H1 (cell line): Measurements from ENCODE around the gene OLFM1. TPM values are rescaled to one million over a fixed set of nuclear protein-coding genes. Genes with fewer than 3 reads are reported as not detected.

Experiments
- CTCF ChIA-PET: fragments of 300-600 bp; sonication (Branson Sonifier 250); formaldehyde crosslinking; loops from one replicate; lab custom pipeline; 2021; ENCODE audit not compliant: partially characterized antibody; lab: Charles Lee
- POLR2A ChIA-PET: fragments of 300-600 bp; sonication (Branson Sonifier 250); formaldehyde crosslinking; loops from one replicate; lab custom pipeline; 2021; ENCODE audit warnings: inconsistent platforms; ENCODE audit not compliant: partially characterized antibody; lab: Charles Lee
- DNase-seq, 2 experiments: peaks; one replicate each; pipeline versions ENCODE4 v3.0.0 to v3.0.0-alpha.2; 2010 to 2022; ENCODE audit warnings: low spot score in 2 of 2, low read depth in 1 of 2, mixed read lengths in 1 of 2
- FAIRE-seq: peaks from 2 replicates; lab custom pipeline; 2011; peaks lifted over from hg19 to GRCh38; lab: Jason Lieb, UNC
- H2AFZ ChIP-seq: 2 replicates; pipeline ENCODE4 v1.8.1; 2012; ENCODE audit warnings: low read length, inconsistent platforms
- H2AK5ac ChIP-seq: 2 replicates; pipeline ENCODE4 v1.6.1; 2013; ENCODE audit warnings: low read depth, low read length
- H2BK120ac ChIP-seq: replicated peaks from 2 replicates; pipeline ENCODE3; 2013; ENCODE audit warnings: low read depth, low read length, inconsistent platforms
- H2BK12ac ChIP-seq: 2 replicates; pipeline ENCODE4 v1.6.1; 2013; ENCODE audit warnings: low read depth, low read length
- H2BK15ac ChIP-seq: 2 replicates; pipeline ENCODE4 v1.6.1; 2013; ENCODE audit warnings: low read length
- H2BK20ac ChIP-seq: 2 replicates; pipeline ENCODE4 v1.6.1; 2013; ENCODE audit warnings: low read length
- H2BK5ac ChIP-seq: 2 replicates; pipeline ENCODE4 v1.6.1; 2013; ENCODE audit warnings: low read depth, low read length
- H3K14ac ChIP-seq: 2 replicates; pipeline ENCODE4 v1.6.1; 2013; ENCODE audit warnings: inconsistent platforms; ENCODE audit not compliant: insufficient read length
- H3K18ac ChIP-seq: 2 replicates; pipeline ENCODE4 v1.6.1; 2013; ENCODE audit warnings: low read length; ENCODE audit errors: extremely low read depth
- H3K23ac ChIP-seq: 2 replicates; pipeline ENCODE4 v1.6.1; 2013; ENCODE audit warnings: inconsistent platforms; ENCODE audit not compliant: insufficient read length
- H3K23me2 ChIP-seq: 2 replicates; pipeline ENCODE4 v1.6.1; 2013; ENCODE audit warnings: low read depth, low read length
- H3K27ac ChIP-seq: 2 replicates; pipeline ENCODE4 v1.6.1; 2011; ENCODE audit warnings: low read depth, low read length, inconsistent platforms
- H3K27me3 ChIP-seq, 4 experiments: replicated peaks in 1 of 4; 1 replicate in 1 of 4; 2 replicates in 3 of 4; pipeline versions ENCODE4 v1.6.1 to v1.8.1; 2011 to 2013; ENCODE audit warnings: low read length in 3 of 4, mild to moderate bottlenecking in 3 of 4, inconsistent platforms in 2 of 4, mixed read lengths in 2 of 4, moderate library complexity in 1 of 4; ENCODE audit not compliant: control insufficient read depth in 3 of 4, insufficient read depth in 3 of 4; ENCODE audit errors: extremely low read depth in 1 of 4
- H3K36me3 ChIP-seq, 4 experiments: 2 replicates each; pipeline versions ENCODE4 v1.6.1 to v1.8.1; 2011 to 2013; ENCODE audit warnings: mild to moderate bottlenecking in 4 of 4, low read length in 3 of 4, moderate library complexity in 2 of 4, control low read depth in 1 of 4, inconsistent platforms in 1 of 4; ENCODE audit not compliant: insufficient read depth in 4 of 4, control insufficient read depth in 2 of 4
- H3K4ac ChIP-seq: replicated peaks from 2 replicates; pipeline ENCODE3; 2013; ENCODE audit warnings: low read length, low read depth, mixed read lengths, inconsistent platforms; ENCODE audit not compliant: insufficient read length
- H3K4me1 ChIP-seq, 4 experiments: replicated peaks in 1 of 4; 1 replicate in 1 of 4; 2 replicates in 3 of 4; pipeline versions ENCODE4 v1.6.1 to v1.8.1; 2011 to 2013; ENCODE audit warnings: low read length in 3 of 4, inconsistent platforms in 2 of 4, mixed read lengths in 1 of 4; ENCODE audit not compliant: insufficient read depth in 4 of 4, control insufficient read depth in 3 of 4
- H3K4me2 ChIP-seq, 2 experiments: 2 replicates each; pipeline versions ENCODE4 v1.6.1 to v1.8.1; 2011 to 2013; ENCODE audit warnings: low read depth in 2 of 2, low read length in 2 of 2, control low read depth in 1 of 2, inconsistent platforms in 1 of 2, mild to moderate bottlenecking in 1 of 2; ENCODE audit not compliant: insufficient read depth in 1 of 2
- H3K4me3 ChIP-seq, 4 experiments: fragments of 200-600, 300-600 bp in 1 of 4; sonication (generic), shearing (Covaris generic), sonication (Bioruptor Twin) in 1 of 4; 2 replicates each; pipeline versions ENCODE4 v1.5.1 to v1.8.1; 2011 to 2016; ENCODE audit warnings: low read length in 4 of 4, low read depth in 3 of 4, control low read depth in 2 of 4, inconsistent platforms in 2 of 4, mild to moderate bottlenecking in 2 of 4, mixed read lengths in 1 of 4, moderate library complexity in 1 of 4; ENCODE audit not compliant: insufficient read depth in 2 of 4; ENCODE audit errors: extremely low read depth in 1 of 4
- H3K56ac ChIP-seq: replicated peaks from 2 replicates; pipeline ENCODE3; 2013; ENCODE audit warnings: low read depth, mild to moderate bottlenecking, mixed read lengths, low read length, inconsistent platforms; ENCODE audit not compliant: insufficient read length
- H3K79me1 ChIP-seq: 2 replicates; pipeline ENCODE4 v1.6.1; 2013; ENCODE audit warnings: low read depth, low read length, control low read depth
- H3K79me2 ChIP-seq, 2 experiments: 2 replicates each; pipeline versions ENCODE4 v1.6.1 to v1.8.1; 2012 to 2013; ENCODE audit warnings: low read length in 2 of 2, mild to moderate bottlenecking in 2 of 2, inconsistent platforms in 1 of 2; ENCODE audit not compliant: insufficient read depth in 2 of 2, control insufficient read depth in 1 of 2
- H3K9ac ChIP-seq, 4 experiments: replicated peaks in 1 of 4; 1 replicate in 1 of 4; 2 replicates in 3 of 4; pipeline versions ENCODE4 v1.6.1 to v1.8.1; 2011 to 2013; ENCODE audit warnings: low read depth in 3 of 4, low read length in 3 of 4, control low read depth in 2 of 4, mild to moderate bottlenecking in 2 of 4, moderate library complexity in 2 of 4, inconsistent platforms in 1 of 4; ENCODE audit errors: extremely low read depth in 1 of 4
- H3K9me3 ChIP-seq, 2 experiments: 2 replicates each; pipeline versions ENCODE4 v1.6.1 to v1.8.1; 2012 to 2013; ENCODE audit warnings: mild to moderate bottlenecking in 2 of 2, moderate library complexity in 2 of 2, control low read depth in 1 of 2, inconsistent platforms in 1 of 2, low read depth in 1 of 2, low read length in 1 of 2, mixed read lengths in 1 of 2; ENCODE audit not compliant: insufficient read depth in 2 of 2
- H4K20me1 ChIP-seq, 2 experiments: replicated peaks in 1 of 2; 2 replicates each; pipeline versions ENCODE3 to v1.8.1; 2011 to 2013; ENCODE audit warnings: inconsistent platforms in 2 of 2, low read length in 2 of 2, mild to moderate bottlenecking in 1 of 2; ENCODE audit not compliant: insufficient read depth in 2 of 2, control insufficient read depth in 1 of 2
- H4K5ac ChIP-seq: 2 replicates; pipeline ENCODE4 v1.6.1; 2013; ENCODE audit warnings: low read length, low read depth, mixed read lengths, inconsistent platforms; ENCODE audit not compliant: insufficient read length
- H4K8ac ChIP-seq: 2 replicates; pipeline ENCODE4 v1.8.0; 2013; ENCODE audit warnings: mild to moderate bottlenecking, moderate library complexity, low read length, inconsistent platforms; ENCODE audit not compliant: insufficient read depth; ENCODE audit errors: extremely low read depth
- H4K91ac ChIP-seq: replicated peaks from 2 replicates; pipeline ENCODE3; 2013; ENCODE audit warnings: low read length, mixed read lengths, inconsistent platforms; ENCODE audit not compliant: insufficient read length
- ATF2 ChIP-seq: IDR thresholded peaks from 2 replicates; pipeline ENCODE4 v1.6.1; 2012; ENCODE audit warnings: low read length, inconsistent platforms
- CEBPB ChIP-seq: IDR thresholded peaks from 2 replicates; pipeline ENCODE4 v1.6.1; 2012; ENCODE audit warnings: low read depth, low read length
- CHD2 ChIP-seq: IDR thresholded peaks from 2 replicates; pipeline ENCODE4 v1.6.1; 2012; ENCODE audit warnings: low read length, improper control_type of control experiment
- EZH2 ChIP-seq: fragments of 200-600 bp; sonication (generic); IDR thresholded peaks from 2 replicates; pipeline ENCODE4 v1.7.1; 2012; ENCODE audit warnings: low read depth, mild to moderate bottlenecking, moderate library complexity, low read length, inconsistent platforms; ENCODE audit not compliant: severe bottlenecking
- GTF2F1 ChIP-seq: IDR thresholded peaks from 2 replicates; pipeline ENCODE4 v1.6.1; 2012; ENCODE audit warnings: low read depth, low read length, improper control_type of control experiment, borderline replicate concordance
- JUND ChIP-seq: IDR thresholded peaks from 2 replicates; pipeline ENCODE4 v1.6.1; 2011; ENCODE audit warnings: mild to moderate bottlenecking, improper control_type of control experiment, low read length
- NRF1 ChIP-seq: IDR thresholded peaks from 2 replicates; pipeline ENCODE4 v1.6.1; 2011; ENCODE audit warnings: mild to moderate bottlenecking, low read depth, low read length, improper control_type of control experiment
- SIN3A ChIP-seq, 2 experiments: IDR thresholded peaks in 1 of 2; conservative IDR thresholded peaks in 1 of 2; 2 replicates each; pipeline ENCODE4 v1.6.1; 2011 to 2012; ENCODE audit warnings: low read length in 2 of 2, improper control_type of control experiment in 1 of 2, low read depth in 1 of 2, mild to moderate bottlenecking in 1 of 2
- TEAD4 ChIP-seq: IDR thresholded peaks from 2 replicates; pipeline ENCODE4 v1.6.1; 2012; ENCODE audit warnings: low read depth, low read length, inconsistent platforms, mixed read lengths
- WGBS, 2 experiments: shearing (Covaris generic) in 1 of 2; methylation state at CpG; one replicate each; pipeline versions ENCODE4 v1.1.6 to v1.1.7; 2013 to 2015; ENCODE audit warnings: low lambda C conversion rate in 2 of 2, mixed read lengths in 2 of 2, inconsistent platforms in 1 of 2, low coverage in 1 of 2, missing lambda C conversion rate in 1 of 2; ENCODE audit not compliant: insufficient replicate concordance in 2 of 2, insufficient coverage in 1 of 2, insufficient read length in 1 of 2; ENCODE audit errors: extremely low coverage in 1 of 2, missing lambda C conversion rate in 1 of 2; 5-methylcytosine and 5-hydroxymethylcytosine counted together
- polyA plus RNA-seq, 7 experiments: library from polyadenylated mRNA; depleted of rRNA in 3 of 7; stranded (reverse) in 5 of 7; unstranded in 2 of 7; fragments of >200 nt in 5 of 7; fragments of 200-250 nt in 2 of 7; gene quantifications; 1 replicate in 5 of 7; 2 replicates in 1 of 7; 4 replicates in 1 of 7; pipeline versions ENCODE4 v1.2.1 to v1.2.3, GENCODE V29; 2011 to 2013; ENCODE audit warnings: missing spikeins in 2 of 7, mixed read lengths in 2 of 7
- total RNA-seq: library from RNA; stranded (reverse); fragmentation: NEBNext Ultra II Directional; extraction: Animal tissue kit (Norgen Biotek cat#: 25700); gene quantifications from 2 replicates; pipeline ENCODE4 v1.2.1, GENCODE V29; 2021

OLFM1 gene
- total and polyA plus RNA-seq, 2 of the 8 experiments (the other 6 are each of a cell fraction or from before 2014, with no cell fraction given) = 53.0 to 53.4 TPM

GRCh38 chr9:135156525-135157510 is 69.3 kb downstream of the OLFM1 start:
- H2BK5ac ChIP-seq = no peak overlapping the region
- WGBS, 2 experiments = 42% methylated on average over 20 of the region's 20 CpGs; no CpG with 5 or more reads in 1 of the 2 experiments
- no peak overlapping the region for H2AK5ac ChIP-seq
- no peak overlapping the region for H2BK20ac ChIP-seq
- no peak overlapping the region for H3K4me3 ChIP-seq
- no peak overlapping the region for H4K8ac ChIP-seq
- no peak overlapping the region for H3K23ac ChIP-seq
- DNase-seq (peak; percentile 61 to 89), FAIRE-seq (peak; percentile 58)
- CTCF ChIA-PET = interaction anchor here (0.7 to 1.7 kb wide), 11 partner anchors 10 to 259 kb away, joined by 3 to 7 read pairs (median 4); partner anchors contain the start of gene OLFM1
- no peaks in the 10 kb centered on the region for H3K36me3 ChIP-seq
- peaks cover 0 to 12% (median 7%) of the 10 kb centered on the region in 4 experiments; a peak in 5 of 7 replicates for H3K4me1 ChIP-seq
- H3K4me2 ChIP-seq = no peak overlapping the region
- POLR2A ChIA-PET = no interaction called here
- no peaks in the 10 kb centered on the region for H3K23me2 ChIP-seq
- no peak overlapping the region for H3K18ac ChIP-seq
- no peak overlapping the region for H3K14ac ChIP-seq
- H3K56ac ChIP-seq = no peak overlapping the region
- no peak overlapping the region for H3K27ac ChIP-seq
- peaks cover 2% of the 10 kb centered on the region; the same call in 1 of the 2 replicates for H3K79me1 ChIP-seq
- no peak overlapping the region for H2AFZ ChIP-seq
- H2BK12ac ChIP-seq = no peak overlapping the region
- H4K91ac ChIP-seq = no peak overlapping the region
- H3K4ac ChIP-seq = no peak overlapping the region
- H4K20me1 ChIP-seq = no peaks in the 10 kb centered on the region
- H3K79me2 ChIP-seq = no peaks in the 10 kb centered on the region
- H3K27me3 ChIP-seq = no peaks in the 10 kb centered on the region; a peak in 2 of 7 replicates
- no peak overlapping the region for H2BK120ac ChIP-seq
- H2BK15ac ChIP-seq = no peak overlapping the region
- H3K9ac ChIP-seq = no peak overlapping the region
- no peak overlapping the region for H4K5ac ChIP-seq
- H3K9me3 ChIP-seq = no peaks in the 10 kb centered on the region
- TF ChIP-seq JUND (0 out of 2 replicates have a peak, but pooled peaks have one; percentile 25), GTF2F1 (no peak), CEBPB (no peak), SIN3A (conservative IDR thresholded peaks at IDR 0.05 in 1 of 2, IDR thresholded peaks at IDR 0.05 in 1 of 2; ENCODE audit: low read depth in 1 of 2, low read length in 2 of 2) (peak; percentile 81 to 92; a peak in 3 of 4 replicates), NRF1 (no peak), TEAD4 (peak; percentile 34; the same call in 1 of the 2 replicates), ATF2 (0 out of 2 replicates have a peak, but pooled peaks have one; percentile 22), CHD2 (no peak), EZH2 (no peak)
